Measurements from ENCODE around the gene HCN2.

The HCN2 gene

DNA sequence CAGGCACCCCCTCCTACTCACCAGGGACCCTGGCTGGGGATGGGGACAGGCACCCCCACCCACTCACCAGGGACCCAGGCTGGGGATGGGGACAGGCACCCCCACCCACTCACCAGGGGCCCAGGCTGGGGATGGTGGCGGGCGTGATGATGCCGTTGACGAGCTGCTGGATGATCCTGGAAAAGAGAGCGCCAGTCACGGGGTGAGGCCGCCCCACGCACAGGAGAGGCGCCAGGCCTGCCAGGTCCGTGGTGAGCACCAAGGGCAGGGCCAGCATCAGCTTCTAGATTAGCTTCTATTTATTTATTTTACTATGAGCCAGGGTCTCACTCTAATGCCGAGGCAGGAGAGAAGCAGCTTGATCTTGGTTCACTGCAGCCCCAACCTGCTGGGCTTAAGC is 60.4 kb downstream of the HCN2 start:
- DNase-seq (ENCODE audit: extremely low spot score, insufficient read length, low read depth) (no peak), FAIRE-seq (no peak)

DNA sequence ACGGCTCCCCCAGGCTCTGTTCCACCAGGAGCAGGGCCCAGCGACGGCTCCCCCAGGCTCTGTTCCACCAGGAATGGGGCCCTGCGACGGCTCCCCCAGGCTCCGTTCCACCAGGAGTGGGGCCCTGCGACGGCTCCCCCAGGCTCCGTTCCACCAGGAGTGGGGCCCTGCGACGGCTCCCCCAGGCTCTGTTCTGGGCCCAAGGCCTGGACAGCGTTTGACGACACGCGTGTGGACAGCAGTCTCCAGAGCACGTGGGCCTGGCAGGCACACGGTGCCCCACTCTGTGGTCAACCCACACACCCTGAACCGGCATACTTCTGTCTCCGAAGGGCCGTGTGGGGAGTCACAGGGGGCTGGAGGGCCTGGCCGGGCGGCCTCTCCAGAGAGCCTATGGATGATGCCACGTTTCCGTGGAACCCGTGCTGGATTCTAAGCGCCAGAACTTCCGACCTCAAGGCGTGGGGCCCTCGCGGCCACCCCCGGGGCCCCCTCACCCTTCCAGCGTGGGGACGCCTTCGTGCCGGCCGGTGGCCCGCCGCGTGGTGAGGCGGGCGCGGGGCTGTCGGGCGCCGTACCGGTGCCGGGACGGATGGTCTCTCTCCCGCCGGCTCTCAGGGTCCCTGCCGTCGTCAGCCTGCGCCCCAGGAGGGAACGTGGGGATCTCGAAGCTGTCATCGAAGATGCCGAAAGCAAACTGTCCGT is 61.6 kb downstream of the HCN2 start:
- FAIRE-seq (no peak), DNase-seq (ENCODE audit: extremely low spot score, insufficient read length, low read depth) (no peak)

GRCh38 chr19:651991-652390 is 62.3 kb downstream of the HCN2 start:
- DNase-seq (ENCODE audit: extremely low spot score, insufficient read length, low read depth) (no peak), FAIRE-seq (no peak)

GRCh38 chr19:652467-653389 is 63.0 kb downstream of the HCN2 start:
- DNase-seq (ENCODE audit: extremely low spot score, insufficient read length, low read depth) (no peak), FAIRE-seq (no peak)

GRCh38 chr19:653425-653824 is 63.7 kb downstream of the HCN2 start:
- no peak for DNase-seq (ENCODE audit: extremely low spot score, insufficient read length, low read depth)
- no peak for FAIRE-seq

- FAIRE-seq = no peak
- no peak for DNase-seq (ENCODE audit: extremely low spot score, insufficient read length, low read depth)
Observed at GRCh38 chr19:655691-656090, 66.0 kb downstream of the HCN2 start.

DNA sequence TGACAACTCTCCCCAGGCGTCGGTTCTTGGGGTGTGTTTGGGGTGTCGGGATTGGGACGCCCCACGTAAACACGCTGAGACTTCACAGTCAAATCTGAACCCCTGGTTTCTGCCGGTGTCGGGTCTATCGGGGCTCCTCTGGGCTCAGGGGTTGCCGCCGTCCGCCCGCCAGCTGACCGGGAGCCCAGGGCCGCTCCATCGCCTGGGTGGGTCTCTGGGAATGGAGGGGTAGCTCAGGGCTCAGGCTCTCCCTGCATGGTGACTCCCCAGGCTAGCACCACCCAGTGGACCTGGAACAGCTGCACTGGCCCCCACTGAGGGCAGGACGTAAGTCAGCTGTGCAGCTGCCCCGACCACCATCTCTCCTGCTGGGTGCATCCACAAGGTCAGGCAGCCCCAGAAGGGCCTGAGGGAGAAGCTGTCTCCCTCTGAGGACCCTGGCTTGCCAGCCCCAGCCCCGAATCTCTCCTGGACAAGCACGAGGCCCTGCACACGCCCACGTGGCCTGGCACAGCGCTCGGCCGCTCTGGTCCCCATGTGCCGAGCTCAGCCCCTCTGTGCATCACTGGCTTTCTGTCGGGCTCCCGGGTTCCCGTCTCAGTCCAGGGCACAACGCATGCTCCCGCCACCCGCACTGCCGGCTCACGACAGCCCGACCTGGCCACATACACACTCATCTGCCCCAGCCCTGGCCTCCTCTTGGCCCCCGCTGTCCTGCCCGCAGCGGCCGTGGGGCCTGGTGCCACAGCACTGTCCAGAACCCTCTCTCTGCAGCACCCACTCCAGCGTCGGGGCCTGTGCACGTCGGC is 67.3 kb downstream of the HCN2 start:
- no peak for FAIRE-seq

GRCh38 chr19:657611-658010 is 67.9 kb downstream of the HCN2 start:
- no peak for DNase-seq (ENCODE audit: extremely low spot score, insufficient read length, low read depth)
- FAIRE-seq = no peak

More for the DNA sequence above, 67.3 kb downstream of the HCN2 start:
- DNase-seq (ENCODE audit: extremely low spot score, insufficient read length, low read depth) = no peak

- FAIRE-seq = no peak
- no peak for DNase-seq (ENCODE audit: extremely low spot score, insufficient read length, low read depth)
Observed at GRCh38 chr19:658059-658839, 68.6 kb downstream of the HCN2 start.

DNA sequence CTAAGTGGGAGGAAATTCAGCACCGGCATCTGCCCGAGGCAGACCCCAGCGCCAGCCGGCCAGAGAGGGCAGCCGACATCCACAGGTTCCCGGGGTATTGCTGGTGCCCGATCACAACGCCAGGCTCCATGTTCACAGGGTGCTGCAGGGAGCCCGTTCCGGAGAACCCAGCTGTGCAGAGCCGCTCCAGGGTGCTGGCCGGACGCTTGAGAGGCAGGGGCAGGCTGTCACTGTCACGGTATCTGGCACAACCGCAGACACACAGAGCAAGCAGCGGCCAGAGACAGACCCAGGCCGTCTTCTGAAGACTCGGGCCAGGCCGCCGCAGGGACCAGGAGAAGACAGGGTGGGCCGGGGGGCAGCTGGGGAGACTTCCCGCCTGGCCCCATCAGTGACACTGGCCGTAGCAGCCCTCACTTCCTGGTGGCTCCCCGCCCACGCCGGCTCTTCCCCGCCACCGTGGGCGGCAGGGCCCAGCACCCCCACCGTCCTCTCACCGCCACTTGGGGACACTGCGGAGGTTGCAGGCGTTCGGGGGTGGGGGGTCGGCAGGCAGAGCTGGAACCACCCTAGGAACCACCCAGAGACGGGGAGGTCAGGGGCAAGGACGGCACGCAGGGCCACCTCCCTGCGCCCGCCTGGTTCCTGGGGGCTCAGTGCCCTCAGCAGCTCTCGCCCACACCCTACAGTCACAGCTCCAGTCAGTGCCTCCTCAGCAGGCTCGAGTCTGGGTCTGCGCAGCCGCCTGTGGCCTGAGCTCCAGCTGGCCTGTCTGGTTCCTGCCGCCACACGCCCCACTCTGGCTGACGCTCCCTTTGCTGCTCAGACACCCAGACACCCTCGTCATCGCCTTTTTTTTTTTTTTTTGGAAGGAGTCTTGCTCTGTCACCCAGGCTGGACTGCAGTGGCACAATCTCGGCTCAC is 69.5 kb downstream of the HCN2 start:
- FAIRE-seq = no peak

DNA sequence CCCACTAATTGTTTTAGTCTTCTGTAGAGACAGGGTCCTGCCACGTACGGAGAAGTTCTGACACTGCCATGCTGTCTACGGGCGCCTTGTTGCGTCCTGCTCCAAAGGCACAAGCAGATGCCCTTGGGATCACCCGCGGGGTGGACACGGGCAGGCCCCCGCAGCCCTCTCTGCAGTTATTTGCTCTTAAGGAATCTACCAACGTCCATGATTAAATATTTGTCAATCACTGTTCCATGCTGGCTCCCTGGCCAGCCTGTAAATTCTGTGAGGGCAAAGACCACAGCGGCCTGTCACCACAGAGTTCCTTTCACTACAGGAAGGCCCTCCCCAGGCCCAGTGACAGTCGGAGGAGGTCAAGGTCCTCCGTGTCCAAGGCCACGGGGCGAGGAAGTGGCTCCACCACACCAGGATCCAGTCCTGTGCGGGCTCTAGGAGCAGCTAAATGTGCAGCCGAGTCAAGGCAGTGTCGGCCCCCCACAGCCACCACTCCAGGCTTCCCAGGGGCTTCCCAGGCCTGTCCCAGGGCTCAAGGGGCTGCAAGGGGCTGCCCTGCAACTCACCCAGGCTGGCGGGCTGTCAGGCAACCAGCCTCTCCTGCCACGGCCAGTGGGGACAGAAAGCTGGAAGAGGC is 71.2 kb downstream of the HCN2 start:
- peak; percentile 67 for FAIRE-seq

More for the DNA sequence above, 69.5 kb downstream of the HCN2 start:
- DNase-seq (ENCODE audit: extremely low spot score, insufficient read length, low read depth) = no peak

DNA sequence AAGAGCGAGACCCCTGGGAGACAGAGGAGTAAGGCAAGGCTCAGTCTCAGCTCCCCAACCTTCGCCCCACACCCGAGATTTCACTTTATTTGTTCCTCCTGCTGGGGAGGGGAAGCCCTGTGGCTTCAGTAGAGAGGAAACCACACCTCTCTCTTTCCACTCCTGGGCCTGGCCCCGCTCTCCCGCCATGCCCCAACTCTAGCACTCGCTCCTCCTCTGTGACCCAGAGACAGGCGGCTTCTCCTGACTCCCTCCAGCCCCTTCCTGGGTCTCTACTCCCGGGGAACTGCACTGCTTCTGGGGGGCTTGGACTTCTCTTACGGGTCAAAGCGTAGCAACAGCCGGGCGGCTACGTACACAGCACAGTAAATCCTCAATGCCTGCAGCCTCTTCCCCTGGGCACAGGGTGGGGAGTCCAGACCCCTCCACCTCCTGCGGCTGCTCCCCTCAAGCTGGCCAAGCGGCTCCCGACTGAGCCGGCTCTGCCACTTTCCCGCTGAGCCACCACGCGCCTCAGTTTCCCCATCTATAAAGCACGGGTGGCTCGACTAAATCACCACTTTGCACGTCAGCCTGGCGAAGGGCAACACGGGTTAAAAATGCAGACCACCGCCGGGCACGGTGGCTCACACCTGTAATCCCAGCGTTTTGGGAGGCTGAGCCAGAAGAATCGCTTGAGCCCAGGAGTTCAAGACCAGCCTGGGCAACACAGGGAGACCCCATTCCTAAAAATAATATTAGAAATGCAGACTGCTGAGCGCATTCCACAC is 71.9 kb downstream of the HCN2 start:
- FAIRE-seq (peak; percentile 96), DNase-seq (ENCODE audit: extremely low spot score, insufficient read length, low read depth) (peak; percentile 50)

More for the DNA sequence above, 71.2 kb downstream of the HCN2 start:
- DNase-seq (ENCODE audit: extremely low spot score, insufficient read length, low read depth) = no peak

- DNase-seq (ENCODE audit: extremely low spot score, insufficient read length, low read depth) (no peak), FAIRE-seq (peak; percentile 85)
Observed at GRCh38 chr19:662207-662961, 72.7 kb downstream of the HCN2 start.

- DNase-seq (ENCODE audit: extremely low spot score, insufficient read length, low read depth) = peak; percentile 96
- peak; percentile 89 for FAIRE-seq
Observed at GRCh38 chr19:662962-663681, 73.4 kb downstream of the HCN2 start, which contains the start of gene RNF126. Gene RNF126 (minus strand): TSS chr19:663214. CDS start chr19:663121, 93 bp downstream.

GRCh38 chr19:663682-664117 is 74.0 kb downstream of the HCN2 start:
- DNase-seq (ENCODE audit: extremely low spot score, insufficient read length, low read depth) (no peak), FAIRE-seq (no peak)

GRCh38 chr19:664913-665443 is 75.3 kb downstream of the HCN2 start:
- DNase-seq (ENCODE audit: extremely low spot score, insufficient read length, low read depth) (peak; percentile 72), FAIRE-seq (peak; percentile 71)
